GM18868 (cell line): ENCODE data around the gene DEAF1.
"Not testable (repeated sequence)": the region's sequence is repeated elsewhere in the genome, so short reads cannot be mapped to it uniquely, and the experiment has no call there.

Experiments used
- ATAC-seq: cut with Tn5 transposase; IDR thresholded peaks from one replicate; pipeline ENCODE4 v1.9.1; 2021; ENCODE audit warnings: mild to moderate bottlenecking, moderate library complexity; ENCODE audit not compliant: unreplicated experiment

DEAF1 gene, protein sequence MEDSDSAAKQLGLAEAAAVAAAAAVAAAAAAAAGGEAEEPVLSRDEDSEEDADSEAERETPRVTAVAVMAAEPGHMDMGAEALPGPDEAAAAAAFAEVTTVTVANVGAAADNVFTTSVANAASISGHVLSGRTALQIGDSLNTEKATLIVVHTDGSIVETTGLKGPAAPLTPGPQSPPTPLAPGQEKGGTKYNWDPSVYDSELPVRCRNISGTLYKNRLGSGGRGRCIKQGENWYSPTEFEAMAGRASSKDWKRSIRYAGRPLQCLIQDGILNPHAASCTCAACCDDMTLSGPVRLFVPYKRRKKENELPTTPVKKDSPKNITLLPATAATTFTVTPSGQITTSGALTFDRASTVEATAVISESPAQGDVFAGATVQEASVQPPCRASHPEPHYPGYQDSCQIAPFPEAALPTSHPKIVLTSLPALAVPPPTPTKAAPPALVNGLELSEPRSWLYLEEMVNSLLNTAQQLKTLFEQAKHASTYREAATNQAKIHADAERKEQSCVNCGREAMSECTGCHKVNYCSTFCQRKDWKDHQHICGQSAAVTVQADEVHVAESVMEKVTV

DNA sequence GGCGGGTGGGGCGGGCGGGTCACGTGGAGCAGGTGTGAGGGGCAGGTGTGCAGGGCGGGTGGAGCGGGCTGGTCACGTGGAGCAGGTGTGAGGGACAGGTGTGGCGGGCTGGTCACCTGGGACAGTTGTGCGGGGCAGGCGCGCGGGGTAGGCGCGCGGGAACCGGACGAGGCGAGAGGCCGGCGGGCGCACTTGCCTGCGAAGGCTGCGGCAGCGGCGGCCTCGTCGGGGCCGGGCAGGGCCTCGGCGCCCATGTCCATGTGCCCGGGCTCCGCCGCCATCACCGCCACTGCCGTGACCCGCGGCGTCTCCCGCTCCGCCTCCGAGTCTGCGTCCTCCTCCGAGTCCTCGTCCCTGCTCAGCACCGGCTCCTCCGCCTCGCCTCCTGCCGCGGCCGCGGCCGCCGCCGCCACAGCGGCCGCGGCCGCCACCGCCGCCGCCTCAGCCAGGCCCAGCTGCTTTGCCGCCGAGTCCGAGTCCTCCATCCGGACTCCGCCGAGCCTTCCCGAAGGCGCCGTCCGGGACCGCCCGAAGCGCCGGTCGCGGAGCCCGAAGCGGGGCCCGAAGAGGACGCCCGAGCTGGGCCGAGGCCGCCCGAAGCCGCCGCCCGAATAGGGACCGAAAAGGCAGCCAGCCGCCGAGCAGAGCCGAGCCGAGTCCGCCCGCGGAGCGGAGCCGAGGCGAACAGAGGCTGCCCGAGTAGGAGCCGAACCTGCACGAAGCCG lies at the start of gene DEAF1:
Gene DEAF1 (minus strand): TSS at position 660 of the 725 bp plus-strand sequence. CDS start 175 bp downstream, at position 485.
- peak; percentile 77 for ATAC-seq

DNA sequence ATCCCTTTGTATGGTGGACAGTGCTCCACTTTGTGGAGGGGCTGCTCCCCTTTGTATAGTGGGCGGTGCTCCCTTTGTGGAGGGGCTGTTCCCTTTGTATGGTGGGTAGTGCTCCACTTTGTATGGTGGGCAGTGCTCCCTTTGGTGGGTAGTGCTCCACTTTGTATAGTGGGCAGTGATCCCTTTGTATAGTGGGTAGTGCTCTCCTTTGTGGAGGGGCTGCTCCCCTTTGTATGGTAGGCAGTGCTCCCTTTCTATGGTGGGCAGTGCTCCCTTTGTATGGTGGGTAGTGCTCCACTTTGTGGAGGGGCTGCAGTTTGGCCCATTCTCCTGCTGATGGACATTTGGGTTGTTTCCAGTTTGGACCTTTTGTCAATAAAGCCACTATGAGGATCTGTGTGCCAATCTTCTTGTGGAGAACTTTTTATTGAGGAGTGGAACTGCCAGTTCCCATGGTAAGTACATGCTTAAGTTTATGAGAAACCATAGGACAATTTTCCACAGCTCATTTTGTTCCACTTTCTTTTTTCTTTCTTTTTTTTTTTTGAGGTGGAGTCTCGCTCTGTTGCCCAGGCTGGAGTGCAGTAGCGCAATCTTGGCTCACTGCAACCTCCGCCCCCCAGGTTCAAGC lies 47.7 kb upstream of the DEAF1 start:
- ATAC-seq = no peak

DNA sequence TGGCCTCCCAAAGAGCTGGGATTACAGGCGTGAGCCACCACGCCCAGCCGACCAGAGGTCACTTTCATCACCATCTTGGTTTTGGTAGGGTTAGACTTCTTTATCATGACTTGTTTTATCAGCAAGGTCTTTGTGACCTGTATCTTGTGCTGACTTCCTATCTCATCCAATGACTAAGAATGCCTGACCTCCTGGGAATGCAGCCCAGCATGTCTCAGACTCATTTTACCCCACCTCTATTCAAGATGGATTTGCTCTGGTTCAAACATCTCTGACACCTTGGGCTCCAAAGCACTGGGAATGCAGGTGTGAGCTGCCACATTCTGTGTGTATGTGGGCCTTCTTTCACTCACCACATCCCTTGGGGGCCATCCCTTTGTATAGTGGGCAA lies 47.1 kb upstream of the DEAF1 start:
- ATAC-seq = no peak

DNA sequence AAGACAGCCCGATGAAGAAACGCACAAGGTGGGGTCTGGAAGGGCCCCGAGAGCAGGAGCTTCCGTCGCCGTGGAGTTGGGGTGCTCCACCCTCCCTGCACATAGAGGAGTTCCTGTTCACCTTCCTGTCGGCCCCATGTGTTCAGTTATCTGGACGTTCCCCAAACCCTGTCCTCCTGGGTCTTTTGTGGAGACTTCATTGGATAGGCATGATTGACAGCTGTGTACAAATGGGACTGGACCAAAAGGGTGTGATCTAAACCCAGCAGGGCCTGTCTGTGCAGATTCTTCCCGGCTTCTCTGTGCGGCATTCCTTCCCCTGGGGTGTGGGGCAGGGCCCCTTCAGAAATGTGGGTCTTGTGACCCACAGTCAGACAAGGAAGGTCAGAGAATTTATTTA lies 42.9 kb upstream of the DEAF1 start:
- not testable (repeated sequence) for ATAC-seq

DNA sequence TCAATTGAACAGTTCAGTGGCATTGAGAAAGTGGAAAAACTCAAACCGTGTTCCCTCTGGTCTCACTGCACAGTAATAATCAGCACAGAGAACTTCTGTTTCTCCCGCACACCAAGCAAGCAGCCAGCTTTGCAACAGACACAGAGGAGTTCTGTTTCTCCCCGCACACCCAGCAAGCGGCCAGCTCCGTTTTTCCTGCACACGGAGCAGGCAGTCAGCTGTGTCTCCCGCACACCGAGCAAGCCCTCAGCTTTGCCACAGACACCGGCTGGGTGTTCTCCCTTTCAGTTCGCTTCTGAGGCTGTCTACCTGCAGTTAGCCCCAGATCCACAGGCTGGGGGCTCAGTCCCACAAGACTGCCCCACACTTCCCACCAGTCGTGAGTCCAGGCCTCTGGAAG lies 42.3 kb upstream of the DEAF1 start:
- no peak for ATAC-seq

DNA sequence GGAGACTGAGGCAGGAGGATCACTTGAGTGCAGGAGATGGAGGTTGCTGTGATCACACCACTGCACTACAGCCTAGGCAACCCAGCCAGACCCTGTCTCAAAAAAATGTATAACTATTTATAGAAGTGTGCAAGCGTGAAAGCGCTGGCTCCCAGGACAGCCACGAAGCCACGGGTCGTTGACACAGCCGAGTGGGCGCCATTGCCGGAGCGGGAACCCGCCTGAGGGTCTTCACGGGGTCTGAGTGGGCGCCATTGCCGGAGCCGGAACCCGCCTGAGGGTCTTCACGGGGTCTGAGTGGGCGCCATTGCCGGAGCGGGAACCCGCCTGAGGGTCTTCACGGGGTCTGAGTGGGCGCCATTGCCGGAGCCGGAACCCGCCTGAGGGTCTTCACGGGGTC lies 39.5 kb upstream of the DEAF1 start:
- not testable (repeated sequence) for ATAC-seq

DNA sequence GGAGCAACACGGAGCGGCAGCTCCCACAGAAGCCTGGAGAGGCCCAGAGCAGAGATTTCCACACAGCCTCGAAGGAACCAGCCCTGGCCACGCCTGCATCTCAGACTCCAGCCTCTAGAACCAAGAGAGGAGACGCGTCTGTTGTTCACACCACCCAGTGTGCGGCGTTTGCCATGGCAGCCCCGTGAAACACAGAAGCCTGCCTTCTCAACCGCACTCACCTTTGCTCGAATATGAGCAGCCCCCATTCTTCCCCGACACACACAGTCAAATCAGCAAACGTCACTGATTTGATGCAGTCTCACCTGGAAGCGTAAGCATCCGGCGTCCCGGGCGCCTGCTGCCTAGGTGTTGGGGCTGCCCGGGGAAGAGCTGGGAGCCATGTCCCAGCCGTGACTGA lies 38.0 kb upstream of the DEAF1 start:
- ATAC-seq = no peak

DNA sequence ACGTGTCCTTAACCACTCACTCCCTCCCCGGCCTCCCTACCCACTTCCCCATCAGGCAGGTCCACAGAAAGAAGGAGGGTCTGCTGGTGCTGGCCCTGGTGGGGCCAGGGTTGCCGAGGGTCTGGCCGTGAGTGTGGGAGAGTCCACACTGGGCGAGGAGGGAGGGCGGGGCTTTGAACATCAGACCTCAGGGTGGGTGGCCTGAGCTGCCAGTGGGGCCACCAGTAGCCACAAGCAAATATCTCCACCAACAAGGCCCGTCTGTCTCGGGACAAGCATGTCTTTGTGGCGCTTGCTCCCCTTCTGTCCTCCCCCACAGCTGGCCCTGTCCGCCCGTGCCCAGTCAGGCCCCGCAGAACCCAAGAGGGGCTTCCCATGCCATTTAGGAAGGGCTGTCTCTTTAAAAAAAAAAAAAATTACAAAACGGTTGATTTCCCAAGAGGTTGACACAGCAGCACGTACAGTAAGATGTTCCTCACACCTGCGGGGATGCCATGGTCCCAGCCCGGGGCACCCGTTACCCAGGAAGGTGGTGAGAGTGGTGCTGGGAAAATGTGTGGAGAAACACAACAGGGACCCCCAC lies 34.6 kb upstream of the DEAF1 start:
- ATAC-seq = no peak

DNA sequence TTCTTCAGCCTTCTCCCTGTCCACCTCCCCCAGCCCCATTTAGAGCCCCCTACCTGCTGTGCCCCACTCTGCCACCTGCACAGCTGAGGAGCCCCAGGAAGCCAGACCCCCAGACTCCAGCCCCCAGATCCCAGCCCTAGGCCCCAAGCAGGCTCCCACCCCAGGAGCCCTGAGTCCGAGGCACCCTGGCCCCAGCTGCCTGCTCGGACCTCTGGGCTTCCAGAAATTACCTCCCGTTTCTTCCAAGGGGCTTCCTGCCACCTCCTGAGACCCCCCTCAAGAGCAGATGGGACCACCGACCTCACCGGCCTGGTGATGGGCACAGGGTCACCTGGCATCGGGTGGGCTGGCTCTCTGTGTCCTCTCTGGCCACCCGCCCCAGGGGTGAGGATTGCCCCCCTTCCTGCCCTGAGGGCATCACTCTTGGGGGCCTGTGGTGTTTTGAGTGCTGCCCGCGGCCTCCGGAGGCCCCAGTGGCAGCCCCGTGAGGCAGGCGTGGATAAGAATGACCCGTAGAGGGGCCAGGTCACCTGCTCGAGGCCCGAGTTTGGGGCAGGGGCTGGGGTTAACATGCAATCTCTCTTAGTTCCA lies 34.0 kb upstream of the DEAF1 start:
- ATAC-seq = no peak

DNA sequence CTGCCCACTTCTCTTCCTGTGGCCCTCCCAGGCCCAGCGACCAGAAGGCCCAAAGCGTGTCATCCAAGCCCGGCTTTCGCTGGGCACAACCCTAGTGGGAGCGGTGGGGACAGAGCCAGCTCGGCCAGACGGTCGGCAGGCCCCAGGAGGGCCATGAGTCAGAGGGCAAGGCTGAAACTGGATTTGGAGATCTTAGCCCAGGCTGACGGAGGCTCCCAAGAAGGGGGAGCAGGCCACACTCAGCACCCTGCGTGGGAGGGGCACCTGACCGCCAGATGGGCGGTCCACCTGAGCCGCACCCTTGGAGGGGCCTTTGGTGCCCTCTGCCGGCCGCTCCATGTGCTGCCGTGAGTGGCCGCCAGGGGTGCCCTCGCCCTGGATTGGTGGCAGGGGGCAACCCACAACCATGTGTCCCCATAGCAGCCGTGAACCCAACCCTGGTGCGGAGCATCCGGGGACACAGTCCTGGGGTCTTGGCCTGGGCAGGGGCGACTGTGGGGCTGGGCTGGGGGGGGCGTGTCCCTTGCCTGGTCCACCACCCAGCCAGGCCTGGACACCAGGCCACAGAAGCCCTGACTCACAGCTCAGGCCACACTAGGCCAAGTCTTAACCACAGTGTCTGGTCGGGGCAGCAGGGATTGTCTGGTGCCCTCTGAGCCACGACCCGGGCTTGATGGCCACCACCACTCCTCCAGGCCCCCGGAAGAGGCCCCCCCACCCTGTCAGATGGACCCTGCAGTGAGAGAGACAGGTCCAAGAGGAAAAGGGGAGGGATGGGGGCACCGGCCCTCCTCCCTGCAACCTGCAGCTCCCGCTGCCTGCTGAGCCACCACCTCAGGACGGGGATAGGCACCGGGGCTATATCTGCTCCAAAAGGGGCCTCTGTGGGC lies 33.1 kb upstream of the DEAF1 start:
- ATAC-seq = no peak

DNA sequence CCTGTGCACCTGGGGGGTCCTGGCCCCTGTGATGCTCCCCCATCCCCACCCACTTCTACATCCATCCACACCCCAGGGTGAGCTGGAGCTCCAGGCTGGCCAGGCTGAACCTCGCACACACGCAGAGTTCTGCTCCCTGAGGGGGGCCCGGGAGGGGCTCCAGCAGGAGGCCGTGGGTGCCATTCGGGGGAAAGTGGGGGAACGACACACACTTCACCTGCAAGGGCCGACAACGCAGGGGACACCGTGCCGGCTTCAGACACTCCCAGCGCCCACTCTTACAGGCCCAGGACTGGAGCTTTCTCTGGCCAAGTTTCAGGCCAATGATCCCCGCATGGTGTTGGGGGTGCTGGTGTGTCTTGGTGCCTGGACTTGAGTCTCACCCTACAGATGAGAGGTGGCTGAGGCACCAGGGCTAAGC lies 32.3 kb upstream of the DEAF1 start:
- ATAC-seq = no peak

DNA sequence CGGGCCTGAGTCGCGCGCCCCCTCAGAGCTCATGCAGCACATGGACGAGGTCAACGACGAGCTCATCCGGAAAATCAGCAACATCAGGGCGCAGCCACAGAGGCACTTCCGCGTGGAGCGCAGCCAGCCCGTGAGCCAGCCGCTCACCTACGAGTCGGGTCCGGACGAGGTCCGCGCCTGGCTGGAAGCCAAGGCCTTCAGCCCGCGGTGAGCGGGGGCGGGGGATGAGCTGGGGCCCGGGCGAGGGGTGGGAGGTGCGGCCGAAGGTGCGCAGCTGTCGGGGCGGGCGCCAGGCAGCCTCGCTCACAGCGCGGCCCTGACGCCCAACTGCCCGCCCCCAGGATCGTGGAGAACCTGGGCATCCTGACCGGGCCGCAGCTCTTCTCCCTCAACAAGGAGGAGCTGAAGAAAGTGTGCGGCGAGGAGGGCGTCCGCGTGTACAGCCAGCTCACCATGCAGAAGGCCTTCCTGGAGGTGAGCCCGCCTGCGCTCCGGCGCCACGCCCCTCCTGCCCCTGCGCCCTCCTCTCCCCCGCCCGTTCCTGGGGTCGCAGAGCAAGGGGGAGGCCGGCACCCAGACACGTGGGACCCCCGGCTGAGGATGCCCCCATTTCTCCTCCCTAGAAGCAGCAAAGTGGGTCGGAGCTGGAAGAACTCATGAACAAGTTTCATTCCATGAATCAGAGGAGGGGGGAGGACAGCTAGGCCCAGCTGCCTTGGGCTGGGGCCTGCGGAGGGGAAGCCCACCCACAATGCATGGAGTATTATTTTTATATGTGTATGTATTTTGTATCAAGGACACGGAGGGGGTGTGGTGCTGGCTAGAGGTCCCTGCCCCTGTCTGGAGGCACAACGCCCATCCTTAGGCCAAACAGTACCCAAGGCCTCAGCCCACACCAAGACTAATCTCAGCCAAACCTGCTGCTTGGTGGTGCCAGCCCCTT lies 31.5 kb upstream of the DEAF1 start:
- no peak for ATAC-seq

DNA sequence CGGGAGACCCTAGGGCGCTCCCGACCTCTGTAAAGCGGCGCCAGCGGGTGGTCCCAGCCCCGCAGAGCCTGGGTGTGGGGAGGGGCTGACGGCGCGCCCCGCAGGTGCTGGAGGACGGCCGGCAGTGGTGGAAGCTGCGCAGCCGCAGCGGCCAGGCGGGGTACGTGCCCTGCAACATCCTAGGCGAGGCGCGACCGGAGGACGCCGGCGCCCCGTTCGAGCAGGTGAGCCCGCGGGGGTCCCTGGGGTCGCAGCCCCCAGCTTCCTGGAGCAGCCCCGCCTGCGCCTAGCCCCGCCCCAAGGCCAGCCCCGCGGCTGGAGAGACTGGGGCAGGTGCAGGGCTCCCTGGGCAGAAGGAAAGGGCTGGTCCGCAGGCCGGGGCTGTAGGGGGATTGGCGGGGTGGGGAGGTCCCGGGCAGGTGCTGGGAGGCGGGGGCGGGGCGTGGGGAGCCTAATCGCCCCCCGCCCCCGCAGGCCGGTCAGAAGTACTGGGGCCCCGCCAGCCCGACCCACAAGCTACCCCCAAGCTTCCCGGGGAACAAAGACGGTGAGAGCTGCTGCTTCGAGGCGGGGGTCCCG lies 30.7 kb upstream of the DEAF1 start:
- ATAC-seq = no peak

DNA sequence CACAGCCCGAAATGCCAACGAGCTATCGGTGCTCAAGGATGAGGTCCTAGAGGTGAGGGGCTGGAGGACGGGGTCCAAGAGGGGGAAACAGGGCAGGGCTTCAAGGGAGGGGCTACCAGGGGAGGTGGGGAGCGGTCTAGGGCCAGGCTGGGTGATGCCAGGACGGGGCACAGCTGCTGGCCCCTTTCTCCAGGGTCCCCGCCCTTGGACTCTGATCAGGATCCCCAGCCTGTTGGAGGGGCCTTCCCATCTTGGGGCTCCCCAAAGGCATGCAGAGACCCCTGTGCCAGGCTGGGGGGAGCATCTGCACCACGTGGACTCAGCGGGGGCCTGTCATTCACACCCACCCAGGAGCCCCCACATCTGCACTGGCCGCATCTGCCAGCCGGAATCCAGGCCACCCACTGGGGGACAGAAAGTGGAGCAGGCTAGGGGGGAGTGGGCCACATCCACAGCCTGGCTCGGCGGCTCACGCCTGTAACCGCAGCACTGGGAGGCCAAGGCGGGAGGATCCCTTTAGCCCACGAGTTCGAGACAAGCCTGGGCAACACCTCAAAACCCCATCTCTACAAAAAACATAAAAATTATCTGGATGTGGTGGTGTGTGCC lies 29.9 kb upstream of the DEAF1 start:
- ATAC-seq = no peak

DNA sequence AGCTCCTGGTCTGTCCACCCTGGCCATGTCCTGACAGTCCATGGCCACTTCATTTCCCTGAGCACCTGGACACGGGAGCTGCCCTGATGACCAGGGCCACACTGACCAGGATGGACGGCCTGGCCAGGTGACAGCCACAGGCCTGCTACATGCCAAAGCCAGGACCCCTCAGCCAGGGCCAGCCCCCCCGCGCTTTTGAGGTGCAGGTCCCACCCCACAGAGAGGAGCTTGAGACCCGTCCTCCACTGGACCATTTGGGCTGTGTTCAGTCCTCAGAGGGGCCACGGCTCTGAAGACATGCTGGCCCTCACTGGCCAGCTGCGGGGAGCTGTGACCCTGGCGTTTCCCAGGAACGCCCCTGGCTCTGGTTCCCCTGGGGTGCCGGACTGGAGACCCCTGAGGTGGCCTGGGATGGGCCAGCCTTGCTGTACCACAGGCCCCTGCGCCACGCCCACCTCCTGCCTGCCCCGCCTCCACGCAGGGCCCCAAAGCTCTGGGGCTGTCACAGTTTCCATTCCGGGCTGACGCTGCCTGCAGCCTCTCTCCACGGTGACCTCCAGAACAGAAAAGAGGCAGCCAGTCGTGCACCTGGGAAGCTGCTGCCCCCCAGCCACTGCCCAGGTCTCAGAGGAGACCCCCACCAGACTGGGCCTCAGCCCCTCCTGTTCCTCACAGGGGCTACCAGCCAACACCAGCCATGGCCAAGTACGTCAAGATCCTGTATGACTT lies 29.2 kb upstream of the DEAF1 start:
- no peak for ATAC-seq

DNA sequence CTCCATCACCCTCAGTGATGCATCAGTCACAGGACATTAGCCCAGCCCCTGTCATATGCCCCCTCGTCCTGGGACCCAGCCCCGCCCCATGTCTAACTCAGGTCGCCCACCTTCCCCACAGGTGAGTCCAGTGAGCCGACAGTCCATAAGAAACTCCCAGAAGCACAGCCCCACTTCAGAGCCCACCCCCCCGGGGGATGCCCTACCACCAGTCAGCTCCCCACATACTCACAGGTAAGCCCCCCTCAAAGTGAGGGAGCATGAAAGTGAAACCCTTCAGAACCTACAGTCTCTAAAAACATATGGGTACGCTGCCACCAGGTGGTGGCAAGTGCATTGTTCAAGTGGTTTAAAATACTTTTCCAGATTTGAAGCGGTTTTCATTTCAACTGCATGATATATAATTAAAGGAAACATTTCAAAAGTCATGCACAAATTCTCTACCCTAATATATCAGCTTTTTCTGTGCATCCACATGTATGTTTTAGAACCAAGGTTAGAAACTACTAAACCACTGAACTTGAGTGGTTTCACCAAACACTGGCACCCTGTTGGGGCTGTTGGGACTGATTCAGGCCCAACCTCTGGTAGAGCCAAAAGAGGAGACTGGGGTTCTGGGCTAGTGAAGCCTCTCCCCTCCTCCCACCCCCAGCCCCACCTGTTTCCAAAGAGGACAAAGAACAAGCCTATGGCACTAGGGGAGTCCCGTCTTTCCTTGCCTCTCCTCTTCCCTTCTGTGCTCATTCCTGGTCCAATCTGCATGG lies 28.3 kb upstream of the DEAF1 start:
- ATAC-seq = no peak
